Mononuclear cell (primary cell): Measurements from ENCODE around the gene APOA1. TPM values are rescaled to one million over a fixed set of nuclear protein-coding genes. Genes with fewer than 3 reads are reported as not detected.
"Not testable (repeated sequence)": the region's sequence is repeated elsewhere in the genome, so short reads cannot be mapped to it uniquely, and the experiment has no call there.

Source experiments
- H3K27me3 ChIP-seq: 2 replicates; pipeline ENCODE4 v1.6.0; 2011; ENCODE audit warnings: low read length, control low read depth; ENCODE audit not compliant: insufficient read depth
- H3K4me1 ChIP-seq: 2 replicates; pipeline ENCODE4 v1.5.1; 2011; ENCODE audit warnings: mild to moderate bottlenecking, low read length, control low read depth; ENCODE audit not compliant: insufficient read depth
- H3K4me3 ChIP-seq: 2 replicates; pipeline ENCODE4 v1.5.1; 2011; ENCODE audit warnings: mild to moderate bottlenecking, low read length, moderate library complexity
- H3K9me3 ChIP-seq: 2 replicates; pipeline ENCODE4 v1.5.1; 2011; ENCODE audit warnings: low read depth, mild to moderate bottlenecking, control low read depth, low read length
- total RNA-seq: library from RNA; depleted of rRNA; stranded (reverse); fragments of >200 nt; gene quantifications from one replicate; pipeline ENCODE4 v1.2.3, GENCODE V29; 2012

Gene APOA1
- total RNA-seq, 1 donor, result 0.31 TPM

- H3K27me3 ChIP-seq, result no peaks in the 10 kb centered on the region
- no peaks in the 10 kb centered on the region for H3K4me1 ChIP-seq
- no peaks in the 10 kb centered on the region for H3K9me3 ChIP-seq
These were observed 14.8 kb downstream of the APOA1 start for GRCh38 chr11:116822575-116822974.

GRCh38 chr11:116821050-116821918, 16.1 kb downstream of the APOA1 start:
- Histone ChIP-seq H3K9me3 (no peaks in the 10 kb centered on the region), H3K4me1 (no peaks in the 10 kb centered on the region), H3K27me3 (no peaks in the 10 kb centered on the region)

More at GRCh38 chr11:116822575-116822974, 14.8 kb downstream of the APOA1 start:
- no peak overlapping the region for H3K4me3 ChIP-seq

GRCh38 chr11:116819049-116819448, 18.4 kb downstream of the APOA1 start:
- Histone ChIP-seq H3K27me3 (no peaks in the 10 kb centered on the region), H3K4me1 (no peaks in the 10 kb centered on the region), H3K9me3 (no peaks in the 10 kb centered on the region)

More at GRCh38 chr11:116821050-116821918, 16.1 kb downstream of the APOA1 start:
- no peak overlapping the region for H3K4me3 ChIP-seq

DNA sequence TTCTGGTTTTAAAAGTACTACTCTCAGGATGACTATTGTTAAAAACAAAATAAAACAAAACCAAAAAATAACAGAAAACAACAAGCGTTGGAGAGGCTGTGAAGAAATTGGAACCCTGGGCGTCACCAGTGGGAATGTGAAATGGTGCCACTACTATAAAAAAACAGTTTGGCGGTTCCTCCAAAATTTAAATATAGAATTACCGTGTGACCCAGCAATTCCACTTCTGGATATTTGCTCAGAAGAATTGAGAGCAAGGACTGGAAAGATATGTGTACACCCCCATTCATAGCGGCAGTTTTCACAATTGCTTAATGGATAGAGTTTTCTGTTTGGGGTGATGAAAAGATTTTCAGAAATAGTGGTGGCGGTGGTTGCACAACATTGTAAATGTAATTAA, 22.9 kb downstream of the APOA1 start:
- H3K4me1 ChIP-seq, result no peaks in the 10 kb centered on the region
- H3K4me3 ChIP-seq, result no peak overlapping the region
- no peaks in the 10 kb centered on the region for H3K9me3 ChIP-seq
- H3K27me3 ChIP-seq, result no peaks in the 10 kb centered on the region

More at GRCh38 chr11:116819049-116819448, 18.4 kb downstream of the APOA1 start:
- no peak overlapping the region for H3K4me3 ChIP-seq

- Histone ChIP-seq H3K9me3 (no peaks in the 10 kb centered on the region), H3K4me1 (no peaks in the 10 kb centered on the region), H3K27me3 (no peaks in the 10 kb centered on the region), H3K4me3 (no peak overlapping the region)
These were observed 23.5 kb downstream of the APOA1 start for GRCh38 chr11:116813781-116814471.

DNA sequence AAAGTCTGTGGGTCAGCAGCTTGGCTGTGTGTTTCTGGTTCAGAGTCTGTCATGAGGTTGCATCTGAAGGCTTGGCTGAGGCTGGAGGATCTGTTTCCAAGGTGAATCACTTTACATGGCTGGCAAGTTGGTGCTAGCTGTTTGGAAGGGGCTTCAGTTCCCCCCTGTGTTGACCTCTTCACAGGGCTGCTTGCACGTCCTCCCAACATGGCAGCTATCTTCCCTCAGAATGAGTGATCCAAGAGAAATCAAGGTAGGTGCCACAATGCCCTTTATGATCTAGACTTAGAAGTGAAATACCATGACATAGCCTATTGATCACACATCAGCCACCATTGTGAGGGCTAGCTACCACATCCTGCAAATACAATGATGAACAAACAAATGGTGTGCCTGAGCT, 24.3 kb downstream of the APOA1 start:
- Histone ChIP-seq H3K9me3 (no peaks in the 10 kb centered on the region), H3K4me3 (no peak overlapping the region), H3K27me3 (no peaks in the 10 kb centered on the region), H3K4me1 (no peaks in the 10 kb centered on the region)

GRCh38 chr11:116812109-116812508, 25.3 kb downstream of the APOA1 start:
- H3K27me3 ChIP-seq, result no peaks in the 10 kb centered on the region
- no peak overlapping the region for H3K4me3 ChIP-seq
- H3K4me1 ChIP-seq, result no peaks in the 10 kb centered on the region
- H3K9me3 ChIP-seq, result no peaks in the 10 kb centered on the region

DNA sequence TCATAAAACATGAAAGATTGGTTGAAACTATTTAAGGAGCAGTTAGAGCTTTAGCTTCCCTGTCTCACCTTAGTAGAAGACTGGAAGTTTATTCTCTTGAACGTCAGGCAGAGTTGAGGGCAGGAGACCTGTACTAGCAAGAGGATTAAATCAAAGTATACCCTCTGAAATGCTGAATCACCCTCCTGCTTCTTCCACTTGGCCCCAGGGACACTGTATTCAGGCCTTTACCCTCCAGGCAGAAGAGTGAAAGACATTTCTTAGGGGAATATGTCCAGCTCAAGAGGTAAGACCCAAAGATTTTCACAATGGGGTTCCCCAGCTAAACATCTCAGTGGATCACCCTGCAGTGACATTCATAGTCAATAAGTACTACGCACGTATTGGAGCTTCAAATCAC, 26.2 kb downstream of the APOA1 start:
- Histone ChIP-seq H3K27me3 (no peaks in the 10 kb centered on the region), H3K9me3 (no peaks in the 10 kb centered on the region), H3K4me3 (no peak overlapping the region), H3K4me1 (no peaks in the 10 kb centered on the region)

DNA sequence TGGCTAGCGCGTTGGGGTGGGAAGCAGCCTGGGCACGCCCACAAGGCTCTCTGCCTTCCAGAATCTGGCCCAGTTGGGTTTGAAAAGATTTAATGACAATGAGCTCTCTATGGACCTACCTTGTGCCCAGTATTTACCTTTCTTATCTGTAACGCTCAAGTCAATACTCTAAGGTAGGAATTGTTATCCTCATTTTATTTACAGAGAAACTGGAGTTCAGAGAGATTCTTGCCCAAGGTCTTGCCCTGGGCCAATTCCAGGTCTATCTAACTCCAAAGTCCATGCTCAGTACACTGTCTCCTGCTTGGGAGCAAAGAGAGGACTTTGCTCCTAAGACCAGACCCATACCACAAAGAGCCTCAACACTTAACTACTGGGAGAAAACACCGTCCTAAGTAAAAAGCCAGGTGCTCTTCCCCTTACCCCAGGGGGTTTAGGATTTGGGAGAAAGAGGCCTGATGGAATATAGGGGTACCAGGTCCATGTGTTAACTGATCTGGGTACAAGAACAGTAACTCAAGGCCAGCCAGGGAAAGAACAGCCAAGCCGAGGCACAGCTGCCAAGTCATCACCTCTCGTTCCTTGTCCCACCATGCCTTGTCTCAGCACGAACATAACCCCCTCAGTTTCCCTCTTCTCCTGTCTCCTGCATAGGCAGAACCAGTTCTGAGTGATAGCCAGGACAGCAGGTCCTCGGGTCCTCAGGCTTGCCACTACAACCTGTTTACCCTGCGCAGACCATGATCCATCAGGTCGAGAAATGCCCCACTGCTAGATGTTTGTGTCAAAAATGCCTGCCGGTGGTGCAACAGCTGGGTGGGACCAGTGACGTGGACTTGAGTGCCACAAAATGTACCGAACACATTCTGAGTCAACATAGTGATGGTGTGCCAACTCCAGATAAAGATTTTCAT, 28.9 kb downstream of the APOA1 start:
- Histone ChIP-seq H3K4me1 (no peaks in the 10 kb centered on the region), H3K27me3 (no peaks in the 10 kb centered on the region), H3K9me3 (no peaks in the 10 kb centered on the region), H3K4me3 (no peak overlapping the region)

DNA sequence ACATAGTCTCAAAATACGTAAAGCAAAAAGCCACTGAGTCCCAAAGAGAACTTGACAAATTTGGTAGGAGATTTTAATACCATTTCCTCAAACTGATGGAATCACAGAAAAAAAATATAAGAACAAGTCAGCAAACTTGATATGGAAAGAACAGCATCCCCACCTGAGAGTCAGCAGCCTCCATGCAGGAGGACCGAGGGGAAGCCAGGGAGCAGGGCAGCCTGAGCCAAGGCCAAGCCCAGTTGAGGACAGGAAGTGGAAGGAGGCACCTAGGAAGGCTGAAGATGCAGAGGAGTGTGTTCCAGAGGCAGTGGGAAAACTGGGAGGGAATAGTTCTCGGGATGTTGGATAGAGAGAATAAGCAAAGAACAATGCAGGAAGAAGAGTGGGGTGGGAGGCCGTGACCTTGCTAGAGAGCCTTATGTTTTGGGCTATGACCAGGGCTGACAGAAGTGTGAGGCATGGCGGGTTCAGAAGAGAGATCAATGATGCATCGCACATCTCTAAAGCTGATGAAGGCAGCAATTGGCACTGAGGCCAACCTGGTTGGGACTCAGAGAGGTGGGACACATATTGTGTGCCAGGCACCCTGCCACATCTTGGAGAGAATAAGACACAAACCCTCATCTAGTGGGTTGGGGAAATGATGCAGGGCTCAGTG, 29.7 kb downstream of the APOA1 start:
- H3K4me3 ChIP-seq, result no peak overlapping the region
- no peaks in the 10 kb centered on the region for H3K4me1 ChIP-seq
- no peaks in the 10 kb centered on the region for H3K27me3 ChIP-seq
- no peaks in the 10 kb centered on the region for H3K9me3 ChIP-seq

DNA sequence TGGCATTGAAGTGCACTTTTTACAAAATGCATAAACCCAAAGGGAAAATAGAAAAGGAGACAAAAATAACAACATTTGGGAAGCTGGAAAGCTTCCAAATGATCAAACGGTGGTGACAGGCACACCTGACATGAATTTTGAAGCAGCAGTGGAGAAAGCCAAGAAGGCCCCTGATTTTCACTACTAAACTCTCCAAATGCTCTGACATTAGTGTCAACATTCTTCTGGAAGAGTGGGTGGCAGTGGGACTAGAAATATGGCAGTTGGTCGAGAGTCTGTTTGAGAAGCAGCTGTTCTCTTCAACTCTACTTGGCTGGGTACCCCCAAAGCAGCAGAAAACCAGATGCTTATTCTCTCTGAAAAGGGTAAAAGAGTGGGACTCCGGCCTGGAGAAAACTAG, 33.4 kb downstream of the APOA1 start:
- no peaks in the 10 kb centered on the region for H3K9me3 ChIP-seq
- H3K27me3 ChIP-seq, result no peaks in the 10 kb centered on the region
- H3K4me1 ChIP-seq, result no peaks in the 10 kb centered on the region
- no peak overlapping the region for H3K4me3 ChIP-seq

DNA sequence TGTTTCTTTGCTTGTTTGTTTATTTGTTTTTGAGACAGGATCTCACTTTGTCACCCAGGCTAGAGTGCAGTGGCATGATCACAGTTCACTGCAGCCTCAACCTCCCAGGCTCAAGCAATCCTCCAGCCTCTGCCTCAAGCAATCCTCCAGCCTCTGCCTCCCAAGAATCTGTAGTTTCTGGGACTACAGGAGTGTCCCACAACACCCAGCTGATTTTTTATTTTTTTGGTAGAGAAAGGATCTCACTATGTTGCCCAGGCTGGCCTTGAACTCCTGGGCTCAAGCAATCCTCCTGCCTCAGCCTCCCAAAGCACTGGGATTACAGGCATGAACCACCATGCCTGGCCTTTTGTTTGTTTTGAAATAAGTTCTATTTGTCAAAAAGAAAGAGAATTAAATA, 35.8 kb downstream of the APOA1 start:
- H3K9me3 ChIP-seq, H3K4me1 ChIP-seq, H3K27me3 ChIP-seq, H3K4me3 ChIP-seq: not testable (repeated sequence)

DNA sequence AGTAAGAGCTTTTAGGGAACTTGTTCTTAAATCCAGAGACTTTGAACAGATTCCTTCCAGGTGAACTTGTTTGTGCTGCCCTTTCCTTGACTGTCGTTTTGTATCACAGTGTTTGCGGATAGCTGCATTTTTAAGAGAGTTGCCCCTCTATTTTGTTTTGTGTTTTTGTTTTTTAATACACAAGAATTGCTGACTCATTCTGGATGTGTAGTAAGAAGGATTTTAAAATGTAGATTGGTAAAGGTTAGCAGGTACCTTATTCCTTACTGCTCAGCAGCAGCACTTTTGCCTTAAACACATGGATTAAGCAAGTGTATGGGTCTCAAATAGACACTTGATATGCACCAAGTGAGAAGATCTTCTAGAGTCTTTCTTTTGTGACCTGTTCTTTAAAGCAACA, 36.8 kb downstream of the APOA1 start:
- no peak overlapping the region for H3K4me3 ChIP-seq
- H3K9me3 ChIP-seq, result no peaks in the 10 kb centered on the region
- H3K4me1 ChIP-seq, result no peaks in the 10 kb centered on the region
- no peaks in the 10 kb centered on the region for H3K27me3 ChIP-seq

- H3K9me3 ChIP-seq, result no peaks in the 10 kb centered on the region
- no peak overlapping the region for H3K4me3 ChIP-seq
- no peaks in the 10 kb centered on the region for H3K4me1 ChIP-seq
- no peaks in the 10 kb centered on the region for H3K27me3 ChIP-seq
These were observed 39.1 kb downstream of the APOA1 start for GRCh38 chr11:116798368-116798767.
